Fibroblast of lung (primary cell): Measurements from ENCODE around the gene AQP1. TPM values are rescaled to one million over a fixed set of nuclear protein-coding genes. Genes with fewer than 3 reads are reported as not detected.

Experiments
- DNase-seq, 2 donors: peaks; one replicate each; pipeline versions ENCODE4 v3.0.0 to v3.0.0-alpha.2; 2010; ENCODE audit warnings: low read depth in 2 of 2
- H2AFZ ChIP-seq: 2 replicates; pipeline ENCODE4 v1.5.1; 2012; ENCODE audit warnings: low read length, control low read depth, inconsistent platforms
- H3K27ac ChIP-seq: 2 replicates; pipeline ENCODE4 v1.5.1; 2011; ENCODE audit warnings: low read length, control low read depth; ENCODE audit not compliant: insufficient read depth
- H3K27me3 ChIP-seq: 2 replicates; pipeline ENCODE4 v1.5.1; 2011; ENCODE audit warnings: mild to moderate bottlenecking, low read length; ENCODE audit not compliant: control insufficient read depth, insufficient read depth
- H3K36me3 ChIP-seq: 2 replicates; pipeline ENCODE4 v1.5.1; 2011; ENCODE audit warnings: low read length; ENCODE audit not compliant: control insufficient read depth, insufficient read depth
- H3K4me1 ChIP-seq: 2 replicates; pipeline ENCODE4 v1.5.1; 2011; ENCODE audit warnings: low read length; ENCODE audit not compliant: control insufficient read depth, insufficient read depth; ENCODE audit errors: extremely low read depth
- H3K4me2 ChIP-seq: 2 replicates; pipeline ENCODE4 v1.5.1; 2011; ENCODE audit warnings: low read length, control low read depth; ENCODE audit not compliant: insufficient read depth; ENCODE audit errors: extremely low read depth
- H3K4me3 ChIP-seq, 4 experiments: fragments of 200-600 bp in 1 of 4; sonication (generic) in 1 of 4; replicated peaks in 1 of 4; 2 replicates each; pipeline ENCODE4 v1.5.1; 2011 to 2016; ENCODE audit warnings: low read length in 4 of 4, low read depth in 3 of 4, mild to moderate bottlenecking in 3 of 4, control low read depth in 2 of 4, inconsistent platforms in 1 of 4, mixed read lengths in 1 of 4; ENCODE audit not compliant: insufficient read depth in 1 of 4; ENCODE audit errors: control extremely low read depth in 1 of 4
- H3K79me2 ChIP-seq: 2 replicates; pipeline ENCODE4 v1.5.1; 2012; ENCODE audit warnings: mild to moderate bottlenecking, low read length, inconsistent platforms; ENCODE audit not compliant: control insufficient read depth, insufficient read depth
- H3K9ac ChIP-seq: 2 replicates; pipeline ENCODE4 v1.5.1; 2011; ENCODE audit warnings: mild to moderate bottlenecking, low read length, control low read depth; ENCODE audit not compliant: insufficient read depth
- H3K9me3 ChIP-seq: 2 replicates; pipeline ENCODE4 v1.5.1; 2012; ENCODE audit warnings: low read depth, low read length; ENCODE audit not compliant: control insufficient read depth, insufficient read depth
- H4K20me1 ChIP-seq: 2 replicates; pipeline ENCODE4 v1.5.1; 2011; ENCODE audit warnings: low read length; ENCODE audit not compliant: control insufficient read depth, insufficient read depth; ENCODE audit errors: extremely low read depth
- EZH2 ChIP-seq: IDR thresholded peaks from 2 replicates; pipeline ENCODE4 v1.5.1; 2012; ENCODE audit warnings: low read length, control low read depth, mild to moderate bottlenecking; ENCODE audit errors: missing control alignments
- polyA plus RNA-seq, 2 donors: library from polyadenylated mRNA; depleted of rRNA in 1 of 2; stranded (reverse) in 1 of 2; unstranded in 1 of 2; fragments of >200 nt; gene quantifications; 2 replicates each; pipeline ENCODE4 v1.2.1, GENCODE V29; 2011 to 2012; ENCODE audit warnings: missing spikeins in 1 of 2
- total RNA-seq: library from RNA; depleted of rRNA; stranded (reverse); fragments of >200 nt; gene quantifications from 2 replicates; pipeline ENCODE4 v1.2.1, GENCODE V29; 2014
- TF ChIP-seq, protein P1 (sequence below), 2 donors: IDR thresholded peaks in 1 of 2; conservative IDR thresholded peaks in 1 of 2; 1 replicate in 1 of 2; 2 replicates in 1 of 2; pipeline ENCODE4 v1.5.1; 2011 to 2012; ENCODE audit warnings: low read length in 2 of 2, control low read depth in 1 of 2, inconsistent platforms in 1 of 2, low read depth in 1 of 2, mild to moderate bottlenecking in 1 of 2

AQP1 gene
- total and polyA plus RNA-seq, 2 donors (not counting 1 experiment from before 2014, with no cell fraction given), result 13.0 to 44.6 TPM

DNA sequence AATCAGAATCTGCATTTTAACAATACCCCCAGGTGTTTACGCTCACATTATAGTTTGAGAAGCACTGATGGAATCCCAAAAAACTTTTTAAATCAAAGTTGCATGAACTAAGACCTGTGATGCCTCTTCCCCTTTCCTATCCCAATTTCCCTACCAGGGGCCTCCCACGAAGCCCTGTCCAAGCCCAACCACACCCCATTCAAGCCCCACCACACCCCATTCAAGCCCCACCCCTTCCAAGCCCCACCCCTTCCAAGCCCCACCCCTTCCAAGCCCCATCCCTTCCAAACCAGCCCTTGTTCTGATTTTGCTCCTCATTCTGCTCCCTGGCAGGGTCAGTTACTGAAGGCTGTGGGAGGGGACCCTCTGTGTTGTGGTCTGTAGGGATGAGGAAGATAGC is 9.8 kb upstream of the AQP1 start:
- Histone ChIP-seq H3K4me1 (peaks cover 5% of the 10 kb centered on the region), H4K20me1 (no peaks in the 10 kb centered on the region), H3K4me3 (no peak overlapping the region), H2AFZ (no peak overlapping the region), H3K27me3 (no peaks in the 10 kb centered on the region), H3K4me2 (no peak overlapping the region), H3K36me3 (no peaks in the 10 kb centered on the region), H3K27ac (no peak overlapping the region), H3K79me2 (no peaks in the 10 kb centered on the region), H3K9me3 (no peaks in the 10 kb centered on the region), H3K9ac (no peak overlapping the region)
- no peak for DNase-seq
- no peak for TF ChIP-seq EZH2
- TF ChIP-seq, protein P1, sequence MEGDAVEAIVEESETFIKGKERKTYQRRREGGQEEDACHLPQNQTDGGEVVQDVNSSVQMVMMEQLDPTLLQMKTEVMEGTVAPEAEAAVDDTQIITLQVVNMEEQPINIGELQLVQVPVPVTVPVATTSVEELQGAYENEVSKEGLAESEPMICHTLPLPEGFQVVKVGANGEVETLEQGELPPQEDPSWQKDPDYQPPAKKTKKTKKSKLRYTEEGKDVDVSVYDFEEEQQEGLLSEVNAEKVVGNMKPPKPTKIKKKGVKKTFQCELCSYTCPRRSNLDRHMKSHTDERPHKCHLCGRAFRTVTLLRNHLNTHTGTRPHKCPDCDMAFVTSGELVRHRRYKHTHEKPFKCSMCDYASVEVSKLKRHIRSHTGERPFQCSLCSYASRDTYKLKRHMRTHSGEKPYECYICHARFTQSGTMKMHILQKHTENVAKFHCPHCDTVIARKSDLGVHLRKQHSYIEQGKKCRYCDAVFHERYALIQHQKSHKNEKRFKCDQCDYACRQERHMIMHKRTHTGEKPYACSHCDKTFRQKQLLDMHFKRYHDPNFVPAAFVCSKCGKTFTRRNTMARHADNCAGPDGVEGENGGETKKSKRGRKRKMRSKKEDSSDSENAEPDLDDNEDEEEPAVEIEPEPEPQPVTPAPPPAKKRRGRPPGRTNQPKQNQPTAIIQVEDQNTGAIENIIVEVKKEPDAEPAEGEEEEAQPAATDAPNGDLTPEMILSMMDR (conservative IDR thresholded peaks at IDR 0.05 in 1 of 2, IDR thresholded peaks at IDR 0.05 in 1 of 2; ENCODE audit: low read depth in 1 of 2, low read length in 2 of 2), result no peak

DNA sequence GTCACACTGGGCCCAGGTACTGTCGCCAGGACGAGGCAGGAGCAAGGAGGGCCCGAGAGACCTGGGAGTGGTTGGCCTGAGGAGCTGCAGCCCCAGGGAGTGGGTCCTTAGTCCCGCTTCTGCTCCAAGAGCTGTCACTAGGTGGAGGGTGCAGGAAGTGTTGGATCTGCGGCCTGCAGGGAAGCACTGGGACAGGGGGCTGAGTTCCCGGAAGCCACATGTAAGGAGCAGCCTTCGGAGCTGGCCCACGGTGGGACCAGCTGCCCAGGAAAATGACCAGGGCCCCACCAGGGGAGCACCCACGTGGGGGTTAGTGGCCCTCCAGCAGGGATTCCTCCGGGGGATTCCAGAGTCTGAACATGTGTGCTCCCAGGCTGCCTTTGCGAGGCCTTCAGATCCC is 9.2 kb upstream of the AQP1 start:
- no peak for DNase-seq
- Histone ChIP-seq H3K4me2 (no peak overlapping the region), H3K4me3 (no peak overlapping the region), H3K9me3 (no peaks in the 10 kb centered on the region), H3K9ac (no peak overlapping the region), H3K27ac (no peak overlapping the region), H4K20me1 (no peaks in the 10 kb centered on the region), H3K27me3 (no peaks in the 10 kb centered on the region), H3K4me1 (peaks cover 5% of the 10 kb centered on the region), H3K79me2 (no peaks in the 10 kb centered on the region), H2AFZ (no peak overlapping the region), H3K36me3 (no peaks in the 10 kb centered on the region)
- TF ChIP-seq, protein P1 (conservative IDR thresholded peaks at IDR 0.05 in 1 of 2, IDR thresholded peaks at IDR 0.05 in 1 of 2; ENCODE audit: low read depth in 1 of 2, low read length in 2 of 2), result no peak
- TF ChIP-seq EZH2, result no peak

DNA sequence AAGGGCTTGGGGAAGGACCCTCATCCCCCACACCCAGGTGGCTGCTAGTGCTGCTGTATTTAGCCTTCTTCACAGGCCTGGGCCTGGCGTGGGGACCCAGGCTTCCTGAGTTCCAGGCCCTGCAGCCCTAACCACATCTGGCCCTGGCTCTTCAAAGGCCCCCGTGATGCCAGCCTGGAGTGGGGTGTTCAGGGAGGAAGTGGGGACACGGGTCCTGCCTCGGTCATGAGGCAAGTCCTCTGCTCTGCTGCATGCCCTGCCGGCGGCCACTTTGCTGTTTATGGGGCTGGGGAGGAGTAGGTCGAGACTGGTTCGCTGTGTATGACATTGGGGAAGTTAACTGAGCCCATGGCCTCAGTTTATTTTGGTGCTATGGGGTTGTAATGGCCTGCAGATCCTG is 8.5 kb upstream of the AQP1 start:
- H3K79me2 ChIP-seq, result no peaks in the 10 kb centered on the region
- H4K20me1 ChIP-seq, result no peaks in the 10 kb centered on the region
- no peaks in the 10 kb centered on the region for H3K9me3 ChIP-seq
- no peaks in the 10 kb centered on the region for H3K27me3 ChIP-seq
- no peak overlapping the region for H3K4me3 ChIP-seq
- H3K27ac ChIP-seq, result no peak overlapping the region
- H2AFZ ChIP-seq, result no peak overlapping the region
- no peak overlapping the region for H3K4me2 ChIP-seq
- TF ChIP-seq, protein P1 (conservative IDR thresholded peaks at IDR 0.05 in 1 of 2, IDR thresholded peaks at IDR 0.05 in 1 of 2; ENCODE audit: low read depth in 1 of 2, low read length in 2 of 2), result no peak
- no peak for TF ChIP-seq EZH2
- peaks cover 5% of the 10 kb centered on the region for H3K4me1 ChIP-seq
- no peaks in the 10 kb centered on the region for H3K36me3 ChIP-seq
- no peak overlapping the region for H3K9ac ChIP-seq
- DNase-seq, result no peak
